H9 (cell line): ENCODE results near the gene SCAF8. TPM values are rescaled to one million over a fixed set of nuclear protein-coding genes. Genes with fewer than 3 reads are reported as not detected.

ENCODE experiments used
- DNase-seq: peaks from one replicate; pipeline ENCODE4 v3.0.0-alpha.2; 2017
- H2AFZ ChIP-seq: one replicate; pipeline ENCODE4 v1.6.1; 2013; ENCODE audit warnings: mild to moderate bottlenecking, low read length, control low read depth, moderate library complexity
- H2AK5ac ChIP-seq: 2 replicates; pipeline ENCODE4 v1.6.1; 2013; ENCODE audit warnings: low read length, control low read depth, mixed read lengths; ENCODE audit not compliant: insufficient read length
- H2BK120ac ChIP-seq: one replicate; pipeline ENCODE4 v1.6.1; 2013; ENCODE audit warnings: low read depth, mild to moderate bottlenecking, low read length, control low read depth, inconsistent platforms; ENCODE audit not compliant: poor library complexity, severe bottlenecking
- H2BK12ac ChIP-seq: 2 replicates; pipeline ENCODE4 v1.6.1; 2013; ENCODE audit warnings: low read length, control low read depth, mixed read lengths, low read depth; ENCODE audit not compliant: insufficient read length
- H2BK15ac ChIP-seq: 2 replicates; pipeline ENCODE4 v1.6.1; 2013; ENCODE audit warnings: low read depth, low read length, control low read depth
- H2BK20ac ChIP-seq: one replicate; pipeline ENCODE4 v1.6.1; 2013; ENCODE audit warnings: low read depth, mild to moderate bottlenecking, low read length, control low read depth, inconsistent platforms; ENCODE audit not compliant: poor library complexity, severe bottlenecking
- H2BK5ac ChIP-seq: 2 replicates; pipeline ENCODE4 v1.6.1; 2013; ENCODE audit warnings: low read length, control low read depth, mixed read lengths; ENCODE audit not compliant: insufficient read length
- H3K14ac ChIP-seq: 2 replicates; pipeline ENCODE4 v1.6.1; 2013; ENCODE audit warnings: low read length, control low read depth; ENCODE audit not compliant: insufficient read depth
- H3K18ac ChIP-seq: 2 replicates; pipeline ENCODE4 v1.6.1; 2013; ENCODE audit warnings: low read depth, mild to moderate bottlenecking, mixed read lengths, low read length, control low read depth; ENCODE audit not compliant: insufficient read length
- H3K23ac ChIP-seq: 2 replicates; pipeline ENCODE4 v1.6.1; 2013; ENCODE audit warnings: low read length, control low read depth, mixed read lengths, low read depth; ENCODE audit not compliant: insufficient read length
- H3K23me2 ChIP-seq: 2 replicates; pipeline ENCODE4 v1.6.1; 2013; ENCODE audit warnings: low read depth, mild to moderate bottlenecking, mixed read lengths, low read length, control low read depth; ENCODE audit not compliant: insufficient read length, poor library complexity, severe bottlenecking
- H3K27ac ChIP-seq: 2 replicates; pipeline ENCODE4 v1.5.1; 2013; ENCODE audit warnings: low read length, control low read depth, mixed read lengths, low read depth; ENCODE audit not compliant: insufficient read length
- H3K27me3 ChIP-seq: 2 replicates; pipeline ENCODE4 v1.6.1; 2013; ENCODE audit warnings: low read length, control low read depth, inconsistent platforms; ENCODE audit not compliant: insufficient read depth
- H3K4ac ChIP-seq: 2 replicates; pipeline ENCODE4 v1.6.1; 2013; ENCODE audit warnings: low read depth, mild to moderate bottlenecking, control low read depth, inconsistent platforms, low read length, moderate library complexity
- H3K4me1 ChIP-seq: 2 replicates; pipeline ENCODE4 v1.6.1; 2013; ENCODE audit warnings: low read length, control low read depth, inconsistent platforms; ENCODE audit not compliant: insufficient read depth
- H3K4me2 ChIP-seq: 2 replicates; pipeline ENCODE4 v1.6.1; 2013; ENCODE audit warnings: low read length, control low read depth, mixed read lengths; ENCODE audit not compliant: insufficient read length, insufficient read depth
- H3K56ac ChIP-seq: 2 replicates; pipeline ENCODE4 v1.6.1; 2013; ENCODE audit warnings: low read depth, mild to moderate bottlenecking, mixed read lengths, low read length, control low read depth; ENCODE audit not compliant: insufficient read length
- H3K79me1 ChIP-seq: 2 replicates; pipeline ENCODE4 v1.6.1; 2013; ENCODE audit warnings: low read depth, mild to moderate bottlenecking, moderate library complexity, low read length, control low read depth, inconsistent platforms; ENCODE audit not compliant: insufficient read depth, poor library complexity, severe bottlenecking
- H3K79me2 ChIP-seq: 2 replicates; pipeline ENCODE4 v1.6.1; 2013; ENCODE audit warnings: low read length, control low read depth, inconsistent platforms; ENCODE audit not compliant: insufficient read depth
- H3K9ac ChIP-seq: 2 replicates; pipeline ENCODE4 v1.6.1; 2013; ENCODE audit warnings: low read length, control low read depth, mixed read lengths; ENCODE audit not compliant: insufficient read length; ENCODE audit errors: extremely low read depth
- H3K9me3 ChIP-seq: one replicate; pipeline ENCODE4 v1.6.1; 2013; ENCODE audit warnings: low read depth, low read length, inconsistent platforms; ENCODE audit not compliant: control insufficient read depth
- H3T11ph ChIP-seq: one replicate; pipeline ENCODE4 v1.6.1; 2013; ENCODE audit warnings: mild to moderate bottlenecking, low read length, control low read depth, inconsistent platforms
- H4K20me1 ChIP-seq: one replicate; pipeline ENCODE4 v1.6.1; 2013; ENCODE audit not compliant: control insufficient read depth, insufficient read length, insufficient read depth
- H4K5ac ChIP-seq: 2 replicates; pipeline ENCODE4 v1.6.1; 2013; ENCODE audit warnings: low read depth, mild to moderate bottlenecking, mixed read lengths, low read length, control low read depth; ENCODE audit not compliant: insufficient read length
- H4K8ac ChIP-seq: replicated peaks from 2 replicates; pipeline ENCODE4 v1.6.1; 2013; ENCODE audit warnings: low read length, control low read depth, mixed read lengths, low read depth; ENCODE audit not compliant: insufficient read length
- H4K91ac ChIP-seq: 2 replicates; pipeline ENCODE4 v1.6.1; 2013; ENCODE audit warnings: low read depth, mild to moderate bottlenecking, moderate library complexity, mixed read lengths, low read length, control low read depth; ENCODE audit not compliant: insufficient read length
- H3K27ac Mint-ChIP-seq, 3 experiments: 2 replicates in 2 of 3; 3 replicates in 1 of 3; pipeline ENCODE4 v1.8.0; 2020 to 2021; ENCODE audit warnings: mixed read lengths in 3 of 3, mild to moderate bottlenecking in 1 of 3, moderate library complexity in 1 of 3
- H3K27me3 Mint-ChIP-seq: 2 replicates; pipeline ENCODE4 v1.8.0; 2021; ENCODE audit warnings: low read depth, mild to moderate bottlenecking, moderate library complexity, mixed read lengths
- H3K36me3 Mint-ChIP-seq, 3 experiments: 2 replicates in 2 of 3; 3 replicates in 1 of 3; pipeline ENCODE4 v1.8.0; 2020 to 2021; ENCODE audit warnings: low read depth in 3 of 3, mixed read lengths in 3 of 3; ENCODE audit not compliant: insufficient read depth in 1 of 3
- H3K4me1 Mint-ChIP-seq, 2 experiments: 2 replicates each; pipeline ENCODE4 v1.8.0; 2020; ENCODE audit warnings: mixed read lengths in 2 of 2
- H3K4me3 Mint-ChIP-seq, 2 experiments: 2 replicates in 1 of 2; 3 replicates in 1 of 2; pipeline ENCODE4 v1.8.0; 2020 to 2021; ENCODE audit warnings: mild to moderate bottlenecking in 2 of 2, mixed read lengths in 2 of 2, moderate library complexity in 1 of 2
- H3K9me3 Mint-ChIP-seq, 2 experiments: 2 replicates in 1 of 2; 3 replicates in 1 of 2; pipeline ENCODE4 v1.8.0; 2020; ENCODE audit warnings: mild to moderate bottlenecking in 2 of 2, mixed read lengths in 2 of 2, moderate library complexity in 1 of 2
- whole genome bisulfite sequencing: extraction: QIAGEN DNeasy Blood & Tissue Kit; methylation state at CpG from one replicate; pipeline ENCODE4 v1.1.7; 2013; ENCODE audit warnings: missing lambda C conversion rate, low lambda C conversion rate, mixed read lengths; ENCODE audit not compliant: insufficient read length; ENCODE audit errors: extremely low coverage; 5-methylcytosine and 5-hydroxymethylcytosine counted together
- total RNA-seq: library from RNA; stranded (reverse); gene quantifications from 2 replicates; pipeline ENCODE4 v1.2.1, GENCODE V29; 2021
- TF ChIP-seq, protein P1 (sequence below): fragments of 200-600 bp; sonication (generic); conservative IDR thresholded peaks from 3 replicates; pipeline ENCODE4 v1.8.0; 2021; ENCODE audit warnings: antibody characterized with exemption, mild to moderate bottlenecking

The SCAF8 gene
- total RNA-seq, 1 experiment from 2014 or later = 78.5 TPM

DNA sequence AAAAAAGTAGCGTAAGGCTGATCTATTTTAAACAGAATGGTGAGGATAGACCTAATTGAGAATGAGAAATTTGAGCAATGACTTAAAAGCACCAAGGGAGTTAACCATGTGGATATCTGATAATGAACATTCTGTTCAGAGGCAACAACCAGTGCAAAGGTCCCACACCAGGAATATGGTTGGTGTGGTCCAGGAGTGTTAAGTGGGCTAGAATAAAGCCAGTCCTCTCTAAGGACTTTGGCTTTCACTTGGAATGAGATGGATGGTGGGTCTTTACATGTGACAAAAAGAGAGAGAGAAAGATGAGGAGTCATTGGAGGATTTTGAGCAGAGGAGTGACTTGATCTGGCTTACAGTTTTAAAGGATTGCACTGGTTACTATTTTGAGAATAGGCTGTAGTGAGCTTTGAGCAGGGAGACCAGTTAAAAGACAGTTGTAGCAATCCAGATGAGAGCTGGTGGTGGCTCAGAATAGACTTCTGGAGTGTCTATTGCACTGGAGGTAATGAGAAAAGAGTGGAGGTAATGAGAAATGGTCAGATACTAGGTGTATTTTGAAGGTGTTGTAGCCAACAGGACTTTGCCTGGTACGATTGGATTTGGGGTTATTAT lies 89.8 kb downstream of the SCAF8 start:
- Histone ChIP-seq H2BK12ac (no peak overlapping the region), H4K5ac (no peak overlapping the region), H3K23me2 (no peaks in the 10 kb centered on the region), H2AK5ac (no peak overlapping the region), H3K23ac (no peak overlapping the region), H3T11ph (no peak overlapping the region), H3K4ac (no peak overlapping the region), H3K27ac (no peak overlapping the region), H2BK20ac (no peak overlapping the region), H2BK120ac (no peak overlapping the region), H3K9ac (no peak overlapping the region), H4K20me1 (no peaks in the 10 kb centered on the region), H3K56ac (no peak overlapping the region), H3K27me3 (no peaks in the 10 kb centered on the region), H3K4me2 (no peak overlapping the region), H3K18ac (no peak overlapping the region), H2BK5ac (no peak overlapping the region), H3K4me1 (no peaks in the 10 kb centered on the region), H3K9me3 (no peaks in the 10 kb centered on the region), H3K79me2 (no peaks in the 10 kb centered on the region; the same call in 1 of the 2 replicates), H4K91ac (no peak overlapping the region), H2AFZ (no peak overlapping the region), H3K79me1 (peaks cover 3% of the 10 kb centered on the region), H2BK15ac (no peak overlapping the region), H4K8ac (no peak overlapping the region), H3K14ac (no peak overlapping the region)
- peaks cover 24 to 71% (median 60%) of the 10 kb centered on the region in 3 experiments; a peak in 6 of 7 replicates for H3K36me3 Mint-ChIP-seq
- no peak for DNase-seq
- H3K4me3 Mint-ChIP-seq = no peak overlapping the region
- TF ChIP-seq, protein P1, sequence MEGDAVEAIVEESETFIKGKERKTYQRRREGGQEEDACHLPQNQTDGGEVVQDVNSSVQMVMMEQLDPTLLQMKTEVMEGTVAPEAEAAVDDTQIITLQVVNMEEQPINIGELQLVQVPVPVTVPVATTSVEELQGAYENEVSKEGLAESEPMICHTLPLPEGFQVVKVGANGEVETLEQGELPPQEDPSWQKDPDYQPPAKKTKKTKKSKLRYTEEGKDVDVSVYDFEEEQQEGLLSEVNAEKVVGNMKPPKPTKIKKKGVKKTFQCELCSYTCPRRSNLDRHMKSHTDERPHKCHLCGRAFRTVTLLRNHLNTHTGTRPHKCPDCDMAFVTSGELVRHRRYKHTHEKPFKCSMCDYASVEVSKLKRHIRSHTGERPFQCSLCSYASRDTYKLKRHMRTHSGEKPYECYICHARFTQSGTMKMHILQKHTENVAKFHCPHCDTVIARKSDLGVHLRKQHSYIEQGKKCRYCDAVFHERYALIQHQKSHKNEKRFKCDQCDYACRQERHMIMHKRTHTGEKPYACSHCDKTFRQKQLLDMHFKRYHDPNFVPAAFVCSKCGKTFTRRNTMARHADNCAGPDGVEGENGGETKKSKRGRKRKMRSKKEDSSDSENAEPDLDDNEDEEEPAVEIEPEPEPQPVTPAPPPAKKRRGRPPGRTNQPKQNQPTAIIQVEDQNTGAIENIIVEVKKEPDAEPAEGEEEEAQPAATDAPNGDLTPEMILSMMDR = no peak
- peak overlapping the region in 2 of 3 experiments; percentile 7 to 8; a peak in 2 of 7 replicates for H3K27ac Mint-ChIP-seq
- no peaks in the 10 kb centered on the region for H3K9me3 Mint-ChIP-seq
- no CpG with 5 or more reads among the region's 2 CpGs for WGBS
- no peaks in the 10 kb centered on the region for H3K27me3 Mint-ChIP-seq
- H3K4me1 Mint-ChIP-seq = peaks cover 5 to 10% of the 10 kb centered on the region in 2 experiments; a peak in 3 of 4 replicates
